Cortex of kidney (tissue), 1 donor: ENCODE data around the gene ITPR1.
"Not testable (repeated sequence)": the region's sequence is repeated elsewhere in the genome, so short reads cannot be mapped to it uniquely, and the experiment has no call there.

Source experiments
- DNase-seq: peaks from one replicate; lab custom pipeline; 2025; lab: John Stamatoyannopoulos, UW

ITPR1 gene

GRCh38 chr3:4596612-4597011, 103.5 kb downstream of the ITPR1 start:
- no peak for DNase-seq

GRCh38 chr3:4597208-4597985, 104.2 kb downstream of the ITPR1 start:
- DNase-seq, result no peak

GRCh38 chr3:4598232-4598631, 105.1 kb downstream of the ITPR1 start:
- DNase-seq, result not testable (repeated sequence)

- no peak for DNase-seq
These were observed 106.5 kb downstream of the ITPR1 start for GRCh38 chr3:4599612-4600011.

GRCh38 chr3:4600493-4600892, 107.3 kb downstream of the ITPR1 start:
- no peak for DNase-seq

GRCh38 chr3:4601892-4602291, 108.7 kb downstream of the ITPR1 start:
- no peak for DNase-seq

- DNase-seq, result no peak
These were observed 111.5 kb downstream of the ITPR1 start for GRCh38 chr3:4604693-4605092.

GRCh38 chr3:4606911-4607310, 113.8 kb downstream of the ITPR1 start:
- DNase-seq, result no peak

GRCh38 chr3:4613366-4613765, 120.2 kb downstream of the ITPR1 start:
- DNase-seq, result no peak

- no peak for DNase-seq
These were observed 120.9 kb downstream of the ITPR1 start for GRCh38 chr3:4614070-4614469.

GRCh38 chr3:4614927-4615326, 121.8 kb downstream of the ITPR1 start:
- DNase-seq, result no peak

- no peak for DNase-seq
These were observed 122.6 kb downstream of the ITPR1 start for GRCh38 chr3:4615750-4616149.

- DNase-seq, result no peak
These were observed 130.4 kb downstream of the ITPR1 start for GRCh38 chr3:4623421-4623999.

GRCh38 chr3:4627651-4628375, 134.7 kb downstream of the ITPR1 start:
- DNase-seq, result no peak

- DNase-seq, result no peak
These were observed 136.2 kb downstream of the ITPR1 start for GRCh38 chr3:4629095-4630007.

- no peak for DNase-seq
These were observed 140.2 kb downstream of the ITPR1 start for GRCh38 chr3:4633078-4634004.

GRCh38 chr3:4634894-4635293, 141.7 kb downstream of the ITPR1 start:
- no peak for DNase-seq

GRCh38 chr3:4637265-4637664, 144.1 kb downstream of the ITPR1 start:
- DNase-seq, result no peak

GRCh38 chr3:4641863-4642563, 148.9 kb downstream of the ITPR1 start:
- no peak for DNase-seq

- DNase-seq, result no peak
These were observed 149.5 kb downstream of the ITPR1 start for GRCh38 chr3:4642611-4643010.
